ENCODE measurements around the gene MAN1C1.

Gene MAN1C1

DNA sequence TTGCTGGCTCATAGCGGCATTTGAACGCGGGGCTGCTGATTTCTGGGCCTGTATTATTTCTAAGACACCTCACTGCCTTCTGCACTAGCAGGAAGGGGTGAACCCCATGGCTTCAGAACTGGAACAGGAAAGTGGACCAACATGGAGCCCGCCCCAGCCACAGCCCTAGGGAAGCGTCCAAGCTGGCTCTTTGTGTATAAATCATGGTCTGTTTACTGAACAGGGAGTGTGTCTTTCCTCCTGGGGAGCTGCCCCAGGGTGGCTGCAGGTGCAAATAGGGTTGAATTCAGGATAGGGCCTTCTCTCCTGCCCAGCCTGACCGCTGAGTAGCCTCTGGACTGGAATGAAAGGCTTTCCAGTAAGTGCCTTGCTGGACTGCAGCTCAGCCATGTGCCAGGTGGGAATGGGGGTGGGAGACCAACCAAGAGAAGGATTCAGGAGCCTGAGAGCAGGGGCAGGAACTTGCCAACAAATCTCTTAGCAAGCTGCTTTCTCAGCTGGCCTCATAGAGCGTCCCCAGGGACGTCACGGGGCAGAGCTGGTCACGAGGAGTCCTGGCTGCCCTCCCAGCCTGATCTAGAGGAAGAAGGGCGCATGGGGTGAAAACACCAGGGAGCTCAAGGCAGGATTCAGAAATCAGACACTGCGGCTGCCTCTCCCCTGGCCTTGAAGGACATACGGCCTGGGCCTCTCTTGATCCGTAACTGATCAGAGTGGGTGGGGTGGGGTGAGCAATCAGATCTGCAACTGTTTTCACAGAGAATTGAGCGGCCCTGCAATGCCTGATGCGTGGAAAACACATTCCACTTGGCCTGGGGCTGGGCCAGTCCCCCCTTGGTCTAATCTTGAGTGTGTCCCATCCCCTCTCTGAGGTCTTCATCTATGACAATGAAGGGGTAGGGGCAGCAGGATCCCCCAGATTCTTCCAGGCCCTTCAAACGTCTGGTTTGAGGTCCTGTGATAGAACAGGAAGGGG, 126.9 kb downstream of the MAN1C1 start:
- Histone ChIP-seq H3K36me3 (replicated peaks in 1 of 2; ENCODE audit: control insufficient read depth in 2 of 2, insufficient read depth in 2 of 2, low read length in 2 of 2) (no peaks in the 10 kb centered on the region), H3K18ac (ENCODE audit: low read length) (peak overlapping the region; percentile 76), H2BK120ac (ENCODE audit: low read depth, low read length) (no peak overlapping the region), H4K8ac (ENCODE audit: low read depth, low read length) (no peak overlapping the region), H3K4me3 (ENCODE audit: low read length in 2 of 2) (no peak overlapping the region), H3K4me2 (ENCODE audit: insufficient read depth, low read length, poor library complexity, severe bottlenecking) (no peak overlapping the region), H3K79me1 (ENCODE audit: low read depth, low read length) (no peaks in the 10 kb centered on the region), H3K4me1 (ENCODE audit: control insufficient read depth in 2 of 2, insufficient read depth in 1 of 2, low read depth in 1 of 2, low read length in 2 of 2) (peaks cover 12 to 18% of the 10 kb centered on the region in 2 donors), H3K23ac (ENCODE audit: low read depth, low read length, poor library complexity) (no peak overlapping the region), H2AK5ac (ENCODE audit: low read depth, low read length) (peak overlapping the region; percentile 91), H3K27ac (replicated peaks; ENCODE audit: low read length) (no peak overlapping the region), H2BK12ac (ENCODE audit: low read length) (no peak overlapping the region), H2BK15ac (ENCODE audit: low read length) (peak overlapping the region; percentile 28), H3K9me3 (replicated peaks in 1 of 2; ENCODE audit: control insufficient read depth in 2 of 2, insufficient read depth in 1 of 2, low read depth in 1 of 2, low read length in 2 of 2) (no peaks in the 10 kb centered on the region), H2AFZ (ENCODE audit: low read length) (no peak overlapping the region), H2BK5ac (ENCODE audit: low read length) (no peak overlapping the region), H3K9ac (ENCODE audit: low read depth, low read length, poor library complexity) (no peak overlapping the region), H3K4ac (ENCODE audit: low read length) (no peak overlapping the region), H4K91ac (ENCODE audit: low read depth, low read length, poor library complexity) (peak overlapping the region; percentile 81), H3K14ac (ENCODE audit: low read length) (peak overlapping the region; percentile 10), H3K27me3 (ENCODE audit: control insufficient read depth in 3 of 3, insufficient read depth in 3 of 3, low read depth in 1 of 3, low read length in 3 of 3) (no peaks in the 10 kb centered on the region)
- WGBS, 2 donors (ENCODE audit: extremely low coverage in 2 of 2, insufficient read length in 2 of 2, insufficient replicate concordance in 1 of 2): no CpG with 5 or more reads among the region's 17 CpGs
- DNase-seq (ENCODE audit: low spot score): no peak

DNA sequence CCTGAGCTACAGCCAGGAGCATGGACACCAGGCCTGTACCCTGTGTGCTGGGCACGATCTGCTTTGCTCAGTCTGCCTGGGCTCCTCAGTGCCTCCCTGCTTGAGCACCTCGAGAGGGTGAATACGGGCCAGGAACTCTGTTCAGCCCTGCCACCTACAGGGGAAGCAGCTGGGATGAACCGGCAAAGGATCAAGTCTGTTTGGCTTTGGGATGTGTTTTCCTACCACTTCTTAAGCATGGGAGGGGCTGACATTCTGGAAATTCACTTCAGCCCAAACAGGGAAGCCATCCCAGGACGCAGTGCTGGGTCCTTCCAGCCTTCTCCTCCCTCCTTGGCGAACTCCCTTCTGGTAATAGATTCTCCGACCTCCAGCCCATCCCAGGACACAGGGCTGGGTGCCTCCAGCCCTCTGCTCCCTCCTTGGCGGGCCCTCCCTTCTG, 127.6 kb downstream of the MAN1C1 start:
- H3K79me1 ChIP-seq (ENCODE audit: low read depth, low read length): no peaks in the 10 kb centered on the region
- no peak overlapping the region for H2AFZ ChIP-seq (ENCODE audit: low read length)
- H2BK12ac ChIP-seq (ENCODE audit: low read length): no peak overlapping the region
- no peak overlapping the region for H3K14ac ChIP-seq (ENCODE audit: low read length)
- no CpG with 5 or more reads among the region's 8 CpGs for WGBS, 2 donors (ENCODE audit: extremely low coverage in 2 of 2, insufficient read length in 2 of 2, insufficient replicate concordance in 1 of 2)
- H3K4me3 ChIP-seq (ENCODE audit: low read length in 2 of 2): no peak overlapping the region
- no peak overlapping the region for H2BK120ac ChIP-seq (ENCODE audit: low read depth, low read length)
- H3K9ac ChIP-seq (ENCODE audit: low read depth, low read length, poor library complexity): no peak overlapping the region
- no peaks in the 10 kb centered on the region for H3K27me3 ChIP-seq (ENCODE audit: control insufficient read depth in 3 of 3, insufficient read depth in 3 of 3, low read depth in 1 of 3, low read length in 3 of 3)
- H3K4ac ChIP-seq (ENCODE audit: low read length): no peak overlapping the region
- no peaks in the 10 kb centered on the region for H3K36me3 ChIP-seq (replicated peaks in 1 of 2; ENCODE audit: control insufficient read depth in 2 of 2, insufficient read depth in 2 of 2, low read length in 2 of 2)
- H2AK5ac ChIP-seq (ENCODE audit: low read depth, low read length): no peak overlapping the region
- H3K27ac ChIP-seq (replicated peaks; ENCODE audit: low read length): no peak overlapping the region
- H4K91ac ChIP-seq (ENCODE audit: low read depth, low read length, poor library complexity): no peak overlapping the region
- H4K8ac ChIP-seq (ENCODE audit: low read depth, low read length): no peak overlapping the region
- no peak overlapping the region for H2BK15ac ChIP-seq (ENCODE audit: low read length)
- no peak for DNase-seq (ENCODE audit: low spot score)
- H3K18ac ChIP-seq (ENCODE audit: low read length): no peak overlapping the region
- H3K4me1 ChIP-seq (ENCODE audit: control insufficient read depth in 2 of 2, insufficient read depth in 1 of 2, low read depth in 1 of 2, low read length in 2 of 2): peaks cover 15 to 21% of the 10 kb centered on the region in 2 donors
- no peak overlapping the region for H3K23ac ChIP-seq (ENCODE audit: low read depth, low read length, poor library complexity)
- no peak overlapping the region for H3K4me2 ChIP-seq (ENCODE audit: insufficient read depth, low read length, poor library complexity, severe bottlenecking)
- H2BK5ac ChIP-seq (ENCODE audit: low read length): no peak overlapping the region
- no peaks in the 10 kb centered on the region for H3K9me3 ChIP-seq (replicated peaks in 1 of 2; ENCODE audit: control insufficient read depth in 2 of 2, insufficient read depth in 1 of 2, low read depth in 1 of 2, low read length in 2 of 2)

DNA sequence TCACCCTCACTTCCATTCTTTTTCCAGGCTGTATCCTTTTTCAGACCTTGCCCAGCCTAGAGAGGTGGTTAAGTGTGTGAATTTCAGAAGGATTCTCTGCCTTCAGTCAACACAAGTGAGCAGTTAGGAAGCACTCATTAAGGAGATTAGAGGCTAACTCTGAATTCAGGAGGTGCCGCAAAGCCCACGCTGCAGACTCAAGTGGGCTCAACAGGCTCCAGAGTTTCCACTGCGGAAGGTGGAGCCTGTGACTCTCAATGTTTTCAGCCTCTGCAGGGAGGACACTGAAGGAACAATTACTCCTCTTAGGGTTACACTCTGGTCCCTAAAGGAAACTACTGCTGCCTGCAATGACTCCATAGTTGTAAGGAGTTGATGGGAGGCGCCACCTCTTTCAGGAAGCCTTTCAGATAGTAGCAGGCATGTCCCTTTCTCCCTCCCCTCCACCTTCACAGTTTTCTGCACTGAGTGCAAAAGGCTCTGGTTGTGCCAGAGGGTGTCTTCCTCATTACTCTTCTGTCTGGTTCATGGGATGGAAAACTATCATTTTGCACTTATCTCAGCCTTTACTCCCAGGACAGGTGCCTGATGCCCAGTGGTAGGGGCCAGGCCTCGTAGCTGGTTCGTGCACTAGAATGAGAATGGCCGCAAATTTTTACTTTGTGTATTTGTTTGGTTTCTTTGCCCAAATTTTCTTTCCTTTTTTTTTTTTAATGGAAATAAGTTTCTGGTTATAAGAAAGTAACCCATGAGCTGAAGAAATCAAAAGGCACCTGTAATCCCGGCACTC, 128.2 kb downstream of the MAN1C1 start:
- no peak overlapping the region for H3K14ac ChIP-seq (ENCODE audit: low read length)
- H2BK15ac ChIP-seq (ENCODE audit: low read length): no peak overlapping the region
- no peak overlapping the region for H2BK5ac ChIP-seq (ENCODE audit: low read length)
- H2BK12ac ChIP-seq (ENCODE audit: low read length): no peak overlapping the region
- no peak overlapping the region for H3K23ac ChIP-seq (ENCODE audit: low read depth, low read length, poor library complexity)
- H3K4me1 ChIP-seq (ENCODE audit: control insufficient read depth in 2 of 2, insufficient read depth in 1 of 2, low read depth in 1 of 2, low read length in 2 of 2): peaks cover 15 to 21% of the 10 kb centered on the region in 2 donors
- H3K4me2 ChIP-seq (ENCODE audit: insufficient read depth, low read length, poor library complexity, severe bottlenecking): no peak overlapping the region
- H3K36me3 ChIP-seq (replicated peaks in 1 of 2; ENCODE audit: control insufficient read depth in 2 of 2, insufficient read depth in 2 of 2, low read length in 2 of 2): no peaks in the 10 kb centered on the region
- H2BK120ac ChIP-seq (ENCODE audit: low read depth, low read length): no peak overlapping the region
- H3K9me3 ChIP-seq (replicated peaks in 1 of 2; ENCODE audit: control insufficient read depth in 2 of 2, insufficient read depth in 1 of 2, low read depth in 1 of 2, low read length in 2 of 2): no peaks in the 10 kb centered on the region
- H2AFZ ChIP-seq (ENCODE audit: low read length): no peak overlapping the region
- H3K4ac ChIP-seq (ENCODE audit: low read length): no peak overlapping the region
- no peak overlapping the region for H3K18ac ChIP-seq (ENCODE audit: low read length)
- H3K27ac ChIP-seq (replicated peaks; ENCODE audit: low read length): peak overlapping the region; percentile 0
- no peaks in the 10 kb centered on the region for H3K79me1 ChIP-seq (ENCODE audit: low read depth, low read length)
- H2AK5ac ChIP-seq (ENCODE audit: low read depth, low read length): no peak overlapping the region
- WGBS, 2 donors (ENCODE audit: extremely low coverage in 2 of 2, insufficient read length in 2 of 2, insufficient replicate concordance in 1 of 2): no CpG with 5 or more reads among the region's 8 CpGs
- H3K9ac ChIP-seq (ENCODE audit: low read depth, low read length, poor library complexity): no peak overlapping the region
- DNase-seq (ENCODE audit: low spot score): no peak
- no peak overlapping the region for H4K91ac ChIP-seq (ENCODE audit: low read depth, low read length, poor library complexity)
- no peak overlapping the region for H3K4me3 ChIP-seq (ENCODE audit: low read length in 2 of 2)
- H3K27me3 ChIP-seq (ENCODE audit: control insufficient read depth in 3 of 3, insufficient read depth in 3 of 3, low read depth in 1 of 3, low read length in 3 of 3): no peaks in the 10 kb centered on the region
- H4K8ac ChIP-seq (ENCODE audit: low read depth, low read length): no peak overlapping the region
